Measurements from ENCODE around the gene PRCC.
"Not testable (repeated sequence)": the region's sequence is repeated elsewhere in the genome, so short reads cannot be mapped to it uniquely, and the experiment has no call there.

Gene PRCC

GRCh38 chr1:156744786-156745419 lies 22.4 kb upstream of the PRCC start:
- no peak for DNase-seq (ENCODE audit: low spot score)

DNA sequence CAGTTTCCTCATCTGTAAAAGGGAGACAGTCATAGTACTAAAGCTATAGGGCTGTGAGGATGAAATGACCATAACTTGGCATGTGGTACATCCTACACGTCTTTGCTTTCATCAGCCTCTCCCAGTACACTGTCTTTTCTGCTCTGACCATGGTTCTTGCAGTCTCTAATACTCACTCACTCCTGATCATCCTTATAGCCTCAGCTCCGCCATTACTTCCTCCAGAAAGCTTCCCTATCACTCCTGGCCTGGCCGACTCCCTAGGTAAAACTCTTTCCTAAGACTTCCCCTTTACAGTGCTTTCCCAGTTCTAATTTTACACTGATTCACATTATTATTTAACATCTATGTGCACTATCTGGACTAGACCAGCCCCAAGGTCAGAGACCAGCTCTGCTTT lies 21.5 kb upstream of the PRCC start:
- no peak for DNase-seq (ENCODE audit: low spot score)

- DNase-seq (ENCODE audit: low spot score), result no peak
Observed at GRCh38 chr1:156746406-156746727, 21.0 kb upstream of the PRCC start.

- peak; percentile 71 for DNase-seq (ENCODE audit: low spot score)
Observed at GRCh38 chr1:156746728-156747631, 20.4 kb upstream of the PRCC start.

- no peak for DNase-seq (ENCODE audit: low spot score)
Observed at GRCh38 chr1:156747742-156748669, 19.3 kb upstream of the PRCC start.

DNA sequence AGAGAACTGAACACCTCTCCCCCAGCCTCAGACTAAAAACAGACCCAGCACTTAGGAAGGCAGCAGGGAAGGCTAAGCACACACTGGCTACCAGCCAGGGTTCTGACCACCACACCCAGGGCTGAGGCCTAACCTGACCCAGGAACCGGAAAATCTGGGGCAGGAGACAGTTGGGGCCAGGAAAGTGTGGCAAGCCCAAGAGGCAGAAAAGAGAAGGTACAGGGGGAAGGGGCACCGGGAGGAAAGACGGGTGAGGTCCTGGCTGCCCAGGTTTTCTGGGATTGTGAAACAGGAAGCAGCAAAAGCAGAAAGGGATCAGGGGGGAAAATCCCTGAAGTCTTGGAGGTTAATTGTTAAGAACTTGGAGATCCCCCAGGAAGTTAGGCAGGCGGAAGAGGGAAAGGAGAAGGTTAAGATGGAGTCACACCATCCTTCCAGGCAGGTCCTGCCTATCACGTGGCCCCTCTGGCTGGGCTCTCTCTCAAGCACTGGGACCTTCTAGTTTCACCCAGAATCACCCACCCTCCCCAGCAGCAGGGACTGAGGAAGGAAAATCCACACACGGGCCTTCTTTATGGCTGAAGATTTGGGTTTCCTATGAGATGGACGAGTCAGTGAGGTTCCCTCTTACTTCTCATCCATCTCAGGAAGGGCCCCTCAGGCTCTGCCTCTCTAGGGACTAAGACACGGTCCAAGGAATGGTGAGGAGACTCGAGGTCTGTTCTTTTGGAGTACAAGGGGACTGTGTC lies 18.5 kb upstream of the PRCC start:
- DNase-seq (ENCODE audit: low spot score), result peak; percentile 56

DNA sequence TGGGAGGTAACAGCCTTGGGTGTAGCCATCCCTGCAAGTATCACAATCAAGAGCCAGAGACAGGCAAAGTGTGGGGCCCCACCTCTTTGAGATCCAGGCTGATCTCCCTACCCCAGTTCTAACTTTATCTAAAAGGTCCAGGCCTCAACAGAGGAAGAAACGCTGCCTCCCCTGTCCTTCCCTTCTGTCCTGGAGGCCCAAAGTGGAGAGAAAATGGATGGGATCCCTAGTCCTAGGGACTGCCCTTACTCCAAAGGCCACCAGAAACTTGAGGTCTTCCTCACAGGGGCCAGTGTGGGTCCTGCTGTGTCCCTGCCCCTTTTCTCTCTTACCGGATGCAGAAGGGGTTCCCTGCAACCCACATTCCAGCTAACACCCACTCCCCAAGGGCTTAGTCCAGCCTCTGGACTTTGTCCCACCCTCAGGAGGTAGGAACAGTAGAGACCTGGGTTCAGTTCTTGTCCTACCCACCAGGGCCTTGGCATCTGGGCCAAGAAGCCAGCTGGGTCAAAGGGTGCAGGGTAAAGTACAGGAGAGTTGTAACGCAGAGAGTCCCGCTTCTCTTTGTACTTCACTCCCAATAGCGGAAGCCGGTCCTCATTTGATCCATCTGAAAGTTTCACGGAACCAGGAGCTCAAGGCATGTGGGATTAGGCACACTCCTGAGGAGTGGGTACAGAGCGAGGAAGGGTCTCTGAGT lies 17.8 kb upstream of the PRCC start:
- DNase-seq (ENCODE audit: low spot score), result no peak

DNA sequence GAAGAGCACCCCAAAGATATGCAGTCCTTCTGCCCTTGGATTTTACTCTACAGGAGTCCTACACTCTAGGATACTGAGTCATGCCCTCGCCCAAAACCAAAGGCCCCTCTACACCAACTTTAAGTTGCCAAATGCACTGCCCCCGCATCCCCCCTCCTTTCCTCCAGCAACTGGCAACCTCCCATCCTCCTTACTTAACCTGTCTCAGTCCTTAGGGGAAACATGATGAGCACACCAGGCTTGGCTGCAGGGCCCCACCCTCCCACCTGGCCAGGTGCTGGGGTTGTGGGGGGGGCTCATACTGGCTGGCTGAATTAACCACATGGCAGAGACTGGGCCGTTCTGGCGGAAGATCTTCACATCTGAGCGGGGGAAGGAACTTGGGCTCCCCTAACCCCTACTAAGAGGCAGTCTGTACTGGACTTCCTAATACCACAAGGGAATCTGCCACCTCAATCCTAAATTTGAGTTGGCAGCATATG lies 17.1 kb upstream of the PRCC start:
- DNase-seq (ENCODE audit: low spot score), result no peak

- no peak for DNase-seq (ENCODE audit: low spot score)
Observed at GRCh38 chr1:156750711-156751450, 16.5 kb upstream of the PRCC start.

DNA sequence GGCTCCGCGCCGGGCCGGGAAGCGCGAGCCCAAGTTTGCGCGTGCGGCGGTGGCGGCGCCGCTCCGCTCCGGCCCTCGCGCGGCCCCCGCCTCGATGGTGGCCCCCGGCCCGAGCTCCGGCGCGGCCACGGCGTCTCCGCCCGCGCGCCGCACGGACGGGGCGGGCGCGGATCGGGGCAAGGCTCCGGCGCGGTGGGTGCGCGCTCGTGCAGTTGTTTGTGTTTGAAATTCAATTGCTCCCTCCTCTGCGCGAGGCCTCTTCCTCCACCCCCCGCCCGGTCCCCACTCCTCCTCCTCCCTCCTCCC lies 15.9 kb upstream of the PRCC start, which contains the start of gene HDGF:
Gene HDGF, minus strand, starts transcription at position 225 of the 306 bp plus-strand sequence. CDS start 246 bp downstream, outside the sequence.
- no peak for DNase-seq (ENCODE audit: low spot score)

GRCh38 chr1:156751757-156752481 lies 15.4 kb upstream of the PRCC start:
- peak; percentile 96 for DNase-seq (ENCODE audit: low spot score)

DNA sequence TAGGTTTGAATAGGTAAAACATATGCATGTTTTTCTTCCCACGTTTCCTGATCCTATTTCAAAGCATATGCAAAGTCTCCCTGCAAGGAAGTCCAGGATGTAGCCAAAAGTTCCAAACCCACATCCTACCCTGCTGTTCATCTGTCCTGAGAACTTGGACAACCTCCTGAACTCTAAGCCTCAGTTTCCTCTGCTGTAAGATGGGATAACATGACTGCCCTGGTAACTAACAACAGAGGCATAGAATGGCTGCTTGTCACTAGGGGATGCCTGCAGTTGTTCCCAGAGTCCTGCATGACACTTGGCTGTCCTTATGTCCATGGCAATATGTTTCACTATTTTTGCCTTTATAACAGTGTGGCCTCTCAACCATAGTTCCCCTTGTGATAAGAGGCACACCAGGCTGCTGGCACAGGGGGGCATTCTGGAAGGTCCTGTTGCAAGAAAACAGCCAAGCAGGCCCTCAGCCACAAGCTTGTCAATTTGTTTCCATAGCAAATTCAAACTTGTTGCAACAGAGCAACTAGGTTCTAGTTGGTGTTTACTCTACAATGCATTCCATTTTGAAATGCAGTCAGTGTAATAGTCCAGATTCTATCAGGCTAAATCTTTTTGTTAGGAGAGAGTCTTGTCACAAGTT lies 14.4 kb upstream of the PRCC start:
- no peak for DNase-seq (ENCODE audit: low spot score)

- no peak for DNase-seq (ENCODE audit: low spot score)
Observed at GRCh38 chr1:156754219-156754618, 13.1 kb upstream of the PRCC start.

- DNase-seq (ENCODE audit: low spot score), result no peak
Observed at GRCh38 chr1:156755527-156755950, 11.8 kb upstream of the PRCC start.

DNA sequence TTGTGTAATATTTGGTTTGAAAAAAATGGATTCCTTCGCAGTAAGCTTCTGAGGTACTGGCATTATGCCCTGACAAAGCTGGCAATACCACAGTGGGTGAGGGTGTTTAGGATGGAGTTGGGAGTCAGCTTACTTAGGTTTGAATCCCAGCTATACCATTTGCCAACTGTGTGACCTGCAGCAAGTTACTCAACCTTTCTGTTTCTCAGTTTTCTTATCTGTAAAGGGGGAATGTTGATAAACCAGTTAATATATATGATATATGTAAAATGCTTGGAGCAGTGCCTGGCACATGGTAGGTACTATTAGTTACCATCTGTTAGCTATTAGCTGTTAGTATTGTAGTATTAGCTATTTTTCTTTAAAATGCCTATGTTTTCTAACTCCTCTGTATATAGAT lies 11.0 kb upstream of the PRCC start:
- DNase-seq (ENCODE audit: low spot score), result no peak

- not testable (repeated sequence) for DNase-seq (ENCODE audit: low spot score)
Observed at GRCh38 chr1:156757572-156758253, 9.6 kb upstream of the PRCC start.

GRCh38 chr1:156760092-156760795 lies 7.1 kb upstream of the PRCC start:
- no peak for DNase-seq (ENCODE audit: low spot score)

DNA sequence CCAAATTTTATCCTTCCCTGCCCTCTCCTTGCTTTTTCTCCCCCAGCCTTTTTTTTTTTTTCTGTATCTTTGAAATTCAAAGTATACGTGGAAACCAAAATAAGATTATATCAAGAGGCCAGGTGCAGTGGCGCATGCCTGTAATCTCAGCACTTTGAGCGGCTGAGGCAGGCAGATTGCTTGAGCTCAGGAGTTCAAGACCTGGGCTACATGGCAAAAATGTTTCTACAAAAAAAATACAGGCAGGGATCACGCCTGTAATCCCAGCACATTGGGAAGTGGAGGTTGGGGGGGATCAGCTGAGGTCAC lies 6.6 kb upstream of the PRCC start:
- no peak for DNase-seq (ENCODE audit: low spot score)
